Mesendoderm (in vitro differentiated cells): ENCODE data around the gene TOR1B.
A peak's percentile ranks its signal among the peaks of the same experiment; 100 is the strongest.

Source experiments
- DNase-seq: peaks from one replicate; pipeline ENCODE4 v3.0.0; 2013
- H2AK5ac ChIP-seq: 2 replicates; pipeline ENCODE4 v1.6.1; 2013; ENCODE audit warnings: low read length, inconsistent platforms
- H2BK120ac ChIP-seq: 2 replicates; pipeline ENCODE4 v1.6.1; 2013; ENCODE audit warnings: low read depth, mild to moderate bottlenecking, low read length, moderate library complexity, mixed read lengths
- H2BK15ac ChIP-seq: replicated peaks from 2 replicates; pipeline ENCODE4 v1.6.1; 2013; ENCODE audit warnings: low read depth, mild to moderate bottlenecking, moderate library complexity
- H2BK5ac ChIP-seq: 2 replicates; pipeline ENCODE4 v1.6.1; 2013; ENCODE audit warnings: low read length, inconsistent platforms
- H3K18ac ChIP-seq: 2 replicates; pipeline ENCODE4 v1.6.1; 2013; ENCODE audit warnings: mild to moderate bottlenecking, low read length, mixed read lengths
- H3K23ac ChIP-seq: one replicate; pipeline ENCODE4 v1.6.1; 2013; ENCODE audit warnings: low read length
- H3K27ac ChIP-seq: 2 replicates; pipeline ENCODE4 v1.5.1; 2013; ENCODE audit warnings: low read depth, mild to moderate bottlenecking, inconsistent platforms, low read length, moderate library complexity
- H3K27me3 ChIP-seq: 2 replicates; pipeline ENCODE4 v1.6.1; 2013; ENCODE audit warnings: low read length, control low read depth, mild to moderate bottlenecking, inconsistent platforms; ENCODE audit not compliant: insufficient read depth, poor library complexity
- H3K36me3 ChIP-seq: 2 replicates; pipeline ENCODE4 v1.6.1; 2013; ENCODE audit warnings: low read length, inconsistent platforms; ENCODE audit not compliant: control insufficient read depth, insufficient read depth
- H3K4ac ChIP-seq: one replicate; pipeline ENCODE4 v1.6.1; 2013; ENCODE audit warnings: low read depth, mild to moderate bottlenecking, low read length, moderate library complexity
- H3K4me1 ChIP-seq: 2 replicates; pipeline ENCODE4 v1.6.1; 2013; ENCODE audit warnings: low read depth, low read length, inconsistent platforms; ENCODE audit not compliant: control insufficient read depth
- H3K4me2 ChIP-seq: 2 replicates; pipeline ENCODE4 v1.6.1; 2013; ENCODE audit warnings: low read length
- H3K4me3 ChIP-seq: 2 replicates; pipeline ENCODE4 v1.5.1; 2013; ENCODE audit warnings: mild to moderate bottlenecking, low read length
- H3K56ac ChIP-seq: one replicate; pipeline ENCODE4 v1.6.1; 2013; ENCODE audit warnings: low read length
- H3K79me1 ChIP-seq: 2 replicates; pipeline ENCODE4 v1.6.1; 2013; ENCODE audit warnings: low read length, inconsistent platforms
- H3K79me2 ChIP-seq: 2 replicates; pipeline ENCODE4 v1.6.1; 2013; ENCODE audit warnings: mild to moderate bottlenecking, low read length; ENCODE audit not compliant: control insufficient read depth, insufficient read depth
- H3K9ac ChIP-seq: 2 replicates; pipeline ENCODE4 v1.6.1; 2013; ENCODE audit warnings: low read length, inconsistent platforms
- H4K5ac ChIP-seq: one replicate; pipeline ENCODE4 v1.6.1; 2013; ENCODE audit warnings: low read length
- H4K8ac ChIP-seq: one replicate; pipeline ENCODE4 v1.6.1; 2013; ENCODE audit warnings: low read depth, mild to moderate bottlenecking, control low read depth, low read length, moderate library complexity
- WGBS: extraction: QIAGEN DNeasy Blood & Tissue Kit; methylation state at CpG from one replicate; pipeline ENCODE4 v1.1.7; 2013; ENCODE audit warnings: low lambda C conversion rate, missing lambda C conversion rate; ENCODE audit not compliant: insufficient coverage; ENCODE audit errors: extremely low coverage; 5-methylcytosine and 5-hydroxymethylcytosine counted together

Gene TOR1B

DNA sequence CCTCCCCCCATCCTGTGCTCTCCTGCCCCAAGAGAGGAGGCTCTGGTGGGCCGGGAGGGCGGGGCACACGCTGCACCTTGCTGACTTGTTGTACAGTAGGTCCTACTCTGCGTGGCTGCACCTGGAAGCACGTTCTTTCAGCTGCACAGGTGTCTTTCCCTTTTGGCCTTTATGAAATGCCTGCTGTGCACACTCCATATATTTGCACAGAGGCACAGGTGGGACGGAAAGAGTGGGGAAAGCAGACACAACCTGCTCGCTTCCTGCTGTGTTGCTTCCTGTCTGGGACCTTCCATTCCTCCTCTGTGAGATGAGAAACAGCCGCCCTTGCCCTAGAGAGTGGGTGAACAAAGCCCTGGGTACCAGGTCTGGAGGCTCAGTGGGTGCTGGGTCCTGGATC lies 37.0 kb downstream of the TOR1B start:
- H2BK120ac ChIP-seq: no peak overlapping the region
- H3K4me2 ChIP-seq: no peak overlapping the region
- no peak overlapping the region for H2BK5ac ChIP-seq
- H3K79me2 ChIP-seq: no peaks in the 10 kb centered on the region
- no peak overlapping the region for H3K27ac ChIP-seq
- no peak overlapping the region for H3K4ac ChIP-seq
- H3K36me3 ChIP-seq: no peaks in the 10 kb centered on the region
- no peak overlapping the region for H3K23ac ChIP-seq
- H3K9ac ChIP-seq: no peak overlapping the region
- no CpG with 5 or more reads among the region's 8 CpGs for WGBS
- DNase-seq: no peak
- H3K4me3 ChIP-seq: no peak overlapping the region
- no peak overlapping the region for H2BK15ac ChIP-seq
- no peak overlapping the region for H2AK5ac ChIP-seq
- H4K8ac ChIP-seq: no peak overlapping the region
- no peak overlapping the region for H3K56ac ChIP-seq
- no peak overlapping the region for H3K18ac ChIP-seq
- no peaks in the 10 kb centered on the region for H3K27me3 ChIP-seq
- no peaks in the 10 kb centered on the region for H3K79me1 ChIP-seq
- H4K5ac ChIP-seq: no peak overlapping the region
- H3K4me1 ChIP-seq: no peaks in the 10 kb centered on the region

DNA sequence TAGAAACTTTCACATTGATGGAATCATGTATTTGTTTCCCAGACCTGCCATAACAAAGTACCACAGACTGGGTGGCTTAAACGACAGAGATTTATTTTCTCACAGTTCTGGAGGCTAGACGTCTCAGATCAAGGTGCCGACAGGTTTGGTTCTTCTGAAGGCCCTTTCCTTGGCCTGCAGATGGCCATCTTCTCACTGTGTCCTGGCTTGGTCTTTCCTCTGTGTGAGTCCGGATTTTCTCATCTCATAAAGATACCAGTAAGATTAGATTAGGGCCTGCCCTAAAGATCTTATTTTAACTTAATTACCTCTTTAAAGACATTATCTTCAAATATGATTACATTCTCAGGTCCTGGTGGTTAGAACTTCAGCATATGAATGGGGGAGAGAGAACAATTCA lies 38.1 kb downstream of the TOR1B start:
- no peak overlapping the region for H3K27ac ChIP-seq
- H3K4me1 ChIP-seq: no peaks in the 10 kb centered on the region
- H2BK15ac ChIP-seq: no peak overlapping the region
- no peak overlapping the region for H3K4ac ChIP-seq
- no peaks in the 10 kb centered on the region for H3K27me3 ChIP-seq
- no peak overlapping the region for H3K23ac ChIP-seq
- no peak overlapping the region for H3K9ac ChIP-seq
- H3K18ac ChIP-seq: no peak overlapping the region
- no peaks in the 10 kb centered on the region for H3K36me3 ChIP-seq
- H4K5ac ChIP-seq: no peak overlapping the region
- no peak overlapping the region for H3K56ac ChIP-seq
- H2AK5ac ChIP-seq: no peak overlapping the region
- H2BK120ac ChIP-seq: no peak overlapping the region
- DNase-seq: peak; percentile 27
- H3K4me2 ChIP-seq: no peak overlapping the region
- no CpG with 5 or more reads among the region's 4 CpGs for WGBS
- H3K4me3 ChIP-seq: no peak overlapping the region
- H2BK5ac ChIP-seq: no peak overlapping the region
- no peaks in the 10 kb centered on the region for H3K79me2 ChIP-seq
- no peaks in the 10 kb centered on the region for H3K79me1 ChIP-seq
- H4K8ac ChIP-seq: no peak overlapping the region

DNA sequence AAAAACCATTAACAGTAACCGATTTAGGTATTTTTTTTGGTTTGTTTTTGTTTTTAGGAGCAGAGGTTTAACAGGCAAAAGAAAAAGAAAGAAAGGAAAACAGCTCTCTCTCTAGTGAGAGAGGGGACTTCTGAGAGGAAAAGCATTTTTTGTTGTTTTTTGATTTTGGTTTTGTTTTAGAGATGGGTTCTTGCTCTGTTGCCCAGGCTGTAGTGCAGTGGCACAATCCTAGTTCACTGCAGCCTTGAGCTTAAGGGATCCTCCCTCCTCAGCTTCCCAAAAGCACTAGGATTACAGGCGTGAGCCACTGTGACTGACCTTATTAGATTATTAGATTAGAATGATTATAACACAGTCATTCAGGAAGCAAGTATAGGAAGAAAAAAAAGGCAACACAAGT lies 42.4 kb downstream of the TOR1B start:
- H3K4me3 ChIP-seq: no peak overlapping the region
- H2BK120ac ChIP-seq: no peak overlapping the region

DNA sequence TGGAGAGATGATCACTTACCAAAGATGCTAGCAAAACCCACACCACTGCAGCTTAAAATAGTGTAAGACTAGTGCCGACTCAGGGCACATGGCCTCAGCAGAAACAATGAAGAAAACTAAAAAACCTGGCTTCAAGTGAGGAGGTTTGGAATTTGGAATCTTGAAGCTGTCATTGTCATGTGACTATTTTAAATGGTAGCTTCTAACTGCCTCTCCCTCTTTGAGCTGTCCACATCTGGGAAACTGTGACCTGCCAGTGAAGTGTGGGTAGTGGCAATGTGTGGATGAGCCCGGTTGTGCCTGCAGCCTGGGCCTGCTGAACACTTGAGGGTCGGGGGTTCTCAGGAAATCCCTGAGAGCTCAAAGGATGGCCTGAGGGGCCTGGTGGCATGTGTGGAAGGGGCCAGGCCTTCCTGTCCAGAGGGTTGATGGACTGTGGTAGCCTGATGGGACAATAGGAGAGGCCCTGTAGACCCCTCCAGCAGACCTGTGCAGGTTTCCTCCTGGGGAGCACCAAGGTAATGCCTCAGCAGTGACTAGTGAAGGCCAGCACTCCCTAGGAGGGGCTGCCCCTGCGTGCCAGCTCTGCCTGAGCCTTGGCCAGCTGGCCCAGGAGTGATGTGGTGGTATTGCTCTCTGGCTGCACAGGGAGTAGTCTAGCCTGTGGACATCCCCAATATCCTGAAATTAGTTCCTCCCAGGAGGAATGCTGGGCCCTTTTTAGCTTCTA lies 45.9 kb downstream of the TOR1B start:
- Histone ChIP-seq H3K9ac (no peak overlapping the region), H3K23ac (no peak overlapping the region), H3K18ac (no peak overlapping the region), H3K4me2 (no peak overlapping the region), H2BK120ac (no peak overlapping the region), H4K5ac (no peak overlapping the region), H3K4me3 (no peak overlapping the region), H4K8ac (no peak overlapping the region), H3K56ac (no peak overlapping the region), H3K79me1 (no peaks in the 10 kb centered on the region), H3K27me3 (no peaks in the 10 kb centered on the region), H3K27ac (no peak overlapping the region), H3K4ac (no peak overlapping the region), H2BK5ac (no peak overlapping the region), H3K79me2 (no peaks in the 10 kb centered on the region), H2AK5ac (no peak overlapping the region), H3K36me3 (no peaks in the 10 kb centered on the region), H2BK15ac (no peak overlapping the region), H3K4me1 (no peaks in the 10 kb centered on the region)
- WGBS: no CpG with 5 or more reads among the region's 4 CpGs
- no peak for DNase-seq

More for the DNA sequence above, 42.4 kb downstream of the TOR1B start:
- Histone ChIP-seq H2AK5ac (no peak overlapping the region), H3K9ac (no peak overlapping the region), H3K27me3 (no peaks in the 10 kb centered on the region), H3K4ac (no peak overlapping the region), H3K4me1 (no peaks in the 10 kb centered on the region), H4K5ac (no peak overlapping the region), H3K23ac (no peak overlapping the region), H2BK15ac (no peak overlapping the region), H4K8ac (no peak overlapping the region), H2BK5ac (no peak overlapping the region), H3K79me2 (no peaks in the 10 kb centered on the region), H3K4me2 (no peak overlapping the region), H3K79me1 (no peaks in the 10 kb centered on the region), H3K27ac (no peak overlapping the region), H3K36me3 (no peaks in the 10 kb centered on the region), H3K18ac (no peak overlapping the region), H3K56ac (no peak overlapping the region)
- no CpG with 5 or more reads among the region's 2 CpGs for WGBS
- DNase-seq: no peak

DNA sequence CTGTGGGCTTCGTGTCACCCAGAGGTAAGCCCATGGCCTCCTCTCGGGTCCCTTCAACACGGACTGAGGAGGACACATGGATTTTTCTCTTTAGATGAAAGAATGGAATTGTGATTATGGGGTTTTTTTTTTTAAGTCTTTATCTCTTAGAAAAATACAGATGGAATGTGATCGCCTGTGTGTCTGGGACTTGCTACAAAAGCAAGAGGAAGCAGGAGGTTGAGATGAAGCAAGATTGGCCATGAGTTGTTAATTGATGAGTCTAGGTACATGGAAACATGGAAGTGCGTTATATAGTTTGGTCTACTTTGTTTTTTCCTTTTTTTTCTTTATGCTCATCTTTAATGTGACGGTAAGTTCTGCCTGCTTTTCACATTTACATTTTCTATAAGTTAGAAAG lies 46.9 kb downstream of the TOR1B start:
- no peak overlapping the region for H2BK5ac ChIP-seq
- H3K27ac ChIP-seq: no peak overlapping the region
- H3K79me2 ChIP-seq: no peaks in the 10 kb centered on the region
- no peak overlapping the region for H4K5ac ChIP-seq
- H3K56ac ChIP-seq: no peak overlapping the region
- no peak overlapping the region for H4K8ac ChIP-seq
- DNase-seq: no peak
- no peak overlapping the region for H3K23ac ChIP-seq
- WGBS: no CpG with 5 or more reads among the region's 6 CpGs
- no peaks in the 10 kb centered on the region for H3K4me1 ChIP-seq
- H3K27me3 ChIP-seq: no peaks in the 10 kb centered on the region
- no peak overlapping the region for H2BK120ac ChIP-seq
- H3K9ac ChIP-seq: no peak overlapping the region
- no peaks in the 10 kb centered on the region for H3K79me1 ChIP-seq
- H3K18ac ChIP-seq: no peak overlapping the region
- H3K4me2 ChIP-seq: no peak overlapping the region
- H3K4me3 ChIP-seq: no peak overlapping the region
- H3K4ac ChIP-seq: no peak overlapping the region
- no peaks in the 10 kb centered on the region for H3K36me3 ChIP-seq
- no peak overlapping the region for H2AK5ac ChIP-seq
- no peak overlapping the region for H2BK15ac ChIP-seq
